Measurements from ENCODE around the gene IFI44L.

IFI44L gene

DNA sequence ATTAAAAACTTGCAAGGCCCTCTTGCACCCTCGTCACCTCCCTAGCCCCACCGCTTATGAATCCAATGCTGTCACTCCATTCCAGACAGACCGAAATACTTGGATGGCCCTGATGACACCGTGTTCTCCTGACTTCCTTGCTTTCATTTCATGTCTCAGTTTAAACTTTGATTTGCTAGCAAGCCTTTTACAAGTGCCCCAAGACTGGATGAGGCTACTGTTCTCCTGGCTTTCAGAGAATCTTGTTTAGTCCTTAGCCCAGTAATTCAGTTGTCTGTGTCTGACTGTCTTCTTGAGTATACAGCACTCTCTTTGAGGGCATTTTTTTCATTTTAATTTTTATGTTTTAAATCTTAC is 824 bp upstream of the IFI44L start:
- peaks cover 59% of the 10 kb centered on the region for H3K4me1 Mint-ChIP-seq (ENCODE audit: low read depth)
- H3K9me3 Mint-ChIP-seq: no peaks in the 10 kb centered on the region
- no peaks in the 10 kb centered on the region for H3K27me3 Mint-ChIP-seq
- peaks cover 10% of the 10 kb centered on the region for H3K36me3 Mint-ChIP-seq (ENCODE audit: low read depth)
- peak overlapping the region; percentile 73 for H3K4me3 Mint-ChIP-seq
- DNase-seq: no peak
- H3K27ac Mint-ChIP-seq: peak overlapping the region; percentile 87

DNA sequence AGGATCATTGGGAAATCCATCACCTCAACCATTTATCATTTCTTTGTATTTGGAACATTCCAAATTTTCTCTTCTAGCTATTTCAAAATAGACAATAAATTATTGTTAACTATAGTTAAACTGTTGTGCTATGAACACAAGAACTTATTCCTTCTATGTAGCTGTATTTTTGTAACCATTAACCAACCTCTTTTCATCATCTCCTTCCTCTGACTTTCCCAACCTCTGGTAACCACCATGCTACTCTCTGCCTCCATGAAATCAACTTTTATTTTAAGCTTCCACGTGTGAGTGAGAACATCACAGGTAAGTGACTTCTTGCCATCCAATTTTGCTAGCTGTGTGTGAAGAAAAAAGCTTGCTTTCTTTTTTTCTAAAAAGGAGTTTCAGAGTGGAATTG is 418 bp downstream of the IFI44L start:
- Mint-ChIP-seq H3K4me1 (ENCODE audit: low read depth) (peaks cover 69% of the 10 kb centered on the region), H3K4me3 (peak overlapping the region; percentile 73), H3K27me3 (no peaks in the 10 kb centered on the region), H3K9me3 (no peaks in the 10 kb centered on the region), H3K27ac (peak overlapping the region; percentile 87), H3K36me3 (ENCODE audit: low read depth) (peaks cover 15% of the 10 kb centered on the region)
- no peak for DNase-seq

DNA sequence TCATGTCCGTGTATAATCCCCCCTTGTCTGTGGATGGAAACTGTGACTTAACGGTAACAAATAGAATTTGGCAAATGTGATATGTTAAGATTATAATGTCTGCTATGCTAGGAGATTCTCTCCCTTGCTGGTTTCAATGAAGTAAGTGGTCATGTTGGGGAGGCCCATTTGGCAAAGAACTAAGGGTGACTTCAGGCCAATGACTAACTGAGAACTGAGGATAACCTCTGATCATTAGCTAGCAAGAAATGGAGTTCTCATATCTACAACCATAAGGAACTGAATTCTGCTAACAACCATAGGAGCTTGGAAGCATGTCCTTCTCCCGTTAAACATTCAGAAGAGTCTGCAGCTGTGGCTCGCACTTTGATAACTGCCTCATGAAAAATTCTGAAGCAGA is 2.3 kb downstream of the IFI44L start:
- H3K9me3 Mint-ChIP-seq: no peaks in the 10 kb centered on the region
- peaks cover 78% of the 10 kb centered on the region for H3K4me1 Mint-ChIP-seq (ENCODE audit: low read depth)
- peak overlapping the region; percentile 63 for H3K27ac Mint-ChIP-seq
- no peak for DNase-seq
- no peaks in the 10 kb centered on the region for H3K27me3 Mint-ChIP-seq
- H3K4me3 Mint-ChIP-seq: peak overlapping the region; percentile 65
- peaks cover 19% of the 10 kb centered on the region for H3K36me3 Mint-ChIP-seq (ENCODE audit: low read depth)

DNA sequence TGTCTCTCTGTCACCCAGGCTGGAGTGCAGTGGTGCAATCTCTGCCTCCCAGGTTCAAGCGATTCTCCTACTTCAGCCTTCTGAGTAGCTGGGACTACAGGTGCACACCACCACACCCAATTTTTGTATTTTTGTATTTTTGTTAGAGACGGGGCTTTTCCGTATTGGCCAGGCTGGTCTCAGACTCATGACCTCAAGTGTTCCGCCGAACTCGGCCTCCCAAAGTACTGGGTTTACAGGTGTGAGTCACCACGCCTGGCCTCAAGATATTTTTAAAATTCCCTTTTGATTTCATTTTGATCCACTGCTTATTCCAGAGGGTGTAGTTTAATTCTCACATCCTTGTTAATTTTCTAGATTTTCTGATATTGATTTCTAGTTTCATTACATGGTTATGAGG is 3.8 kb downstream of the IFI44L start:
- H3K4me1 Mint-ChIP-seq (ENCODE audit: low read depth): peaks cover 74% of the 10 kb centered on the region
- peaks cover 32% of the 10 kb centered on the region for H3K36me3 Mint-ChIP-seq (ENCODE audit: low read depth)
- H3K27ac Mint-ChIP-seq: no peak overlapping the region
- no peaks in the 10 kb centered on the region for H3K27me3 Mint-ChIP-seq
- DNase-seq: no peak
- H3K9me3 Mint-ChIP-seq: no peaks in the 10 kb centered on the region
- H3K4me3 Mint-ChIP-seq: peak overlapping the region; percentile 42

DNA sequence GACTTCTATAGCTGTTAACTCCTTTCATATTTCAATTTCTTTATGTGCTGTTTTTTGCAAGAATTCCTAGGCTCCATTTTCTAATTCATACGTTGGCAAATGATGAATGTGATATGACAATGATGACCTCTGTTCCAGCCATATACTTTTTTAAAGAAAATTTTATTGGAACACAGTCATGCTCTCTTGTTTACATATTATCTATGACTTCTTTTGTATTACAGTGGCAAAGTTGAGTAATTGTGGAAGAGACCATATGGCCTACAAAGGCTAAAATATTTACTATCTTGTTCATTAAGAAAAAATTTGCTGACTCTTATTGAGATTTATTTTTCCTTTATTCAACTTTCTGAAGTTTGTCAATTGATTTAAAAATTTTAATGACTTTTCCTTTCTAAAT is 7.1 kb downstream of the IFI44L start:
- H3K4me3 Mint-ChIP-seq: no peak overlapping the region
- H3K36me3 Mint-ChIP-seq (ENCODE audit: low read depth): peaks cover 45% of the 10 kb centered on the region
- H3K27me3 Mint-ChIP-seq: no peaks in the 10 kb centered on the region
- no peak for DNase-seq
- no peak overlapping the region for H3K27ac Mint-ChIP-seq
- H3K4me1 Mint-ChIP-seq (ENCODE audit: low read depth): peaks cover 47% of the 10 kb centered on the region
- H3K9me3 Mint-ChIP-seq: no peaks in the 10 kb centered on the region

DNA sequence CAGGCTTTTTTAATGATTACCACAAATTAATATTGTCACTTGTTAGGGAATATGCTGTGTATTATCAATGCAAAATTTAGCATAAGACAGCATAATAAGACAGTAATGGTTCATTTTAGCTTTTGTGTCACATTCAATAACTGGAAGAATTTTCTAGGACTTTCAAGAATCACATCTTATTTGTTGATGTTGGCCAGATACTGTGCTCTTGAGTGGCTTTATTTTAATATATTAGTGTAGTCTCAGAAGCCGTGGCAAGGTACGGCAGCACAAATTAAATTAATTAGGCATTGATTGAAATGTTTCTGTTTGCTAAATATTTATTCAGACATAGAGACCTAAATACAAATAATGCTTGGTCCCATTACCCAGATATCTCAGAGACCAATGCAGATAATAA is 10.4 kb downstream of the IFI44L start:
- no peak for DNase-seq
- peaks cover 2% of the 10 kb centered on the region for H3K9me3 Mint-ChIP-seq
- H3K27me3 Mint-ChIP-seq: no peaks in the 10 kb centered on the region
- H3K4me3 Mint-ChIP-seq: no peak overlapping the region
- no peak overlapping the region for H3K27ac Mint-ChIP-seq
- H3K36me3 Mint-ChIP-seq (ENCODE audit: low read depth): peaks cover 36% of the 10 kb centered on the region
- peaks cover 17% of the 10 kb centered on the region for H3K4me1 Mint-ChIP-seq (ENCODE audit: low read depth)

DNA sequence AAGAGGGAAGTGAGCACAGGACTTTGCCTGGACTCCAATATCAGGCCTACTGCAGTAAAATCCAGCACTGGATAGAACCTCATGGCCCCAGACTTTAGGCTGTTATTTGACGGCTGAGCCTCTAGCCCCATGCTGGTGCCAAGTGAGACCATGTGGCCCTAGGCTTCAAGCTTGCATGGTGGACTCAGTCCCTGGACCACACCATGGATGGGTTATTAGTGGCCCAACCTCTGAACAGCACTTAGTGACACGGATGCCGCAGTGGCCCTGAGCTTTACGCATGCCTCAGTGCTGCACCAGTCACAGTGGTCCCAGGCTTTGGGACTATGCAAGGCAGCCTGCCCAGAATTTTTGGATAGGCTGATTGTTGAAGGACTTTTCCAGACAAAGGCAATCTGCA is 13.0 kb downstream of the IFI44L start:
- no peak overlapping the region for H3K4me3 Mint-ChIP-seq
- peaks cover 5% of the 10 kb centered on the region for H3K4me1 Mint-ChIP-seq (ENCODE audit: low read depth)
- no peak overlapping the region for H3K27ac Mint-ChIP-seq
- H3K27me3 Mint-ChIP-seq: no peaks in the 10 kb centered on the region
- H3K9me3 Mint-ChIP-seq: peaks cover 2% of the 10 kb centered on the region
- peaks cover 43% of the 10 kb centered on the region for H3K36me3 Mint-ChIP-seq (ENCODE audit: low read depth)
- no peak for DNase-seq

DNA sequence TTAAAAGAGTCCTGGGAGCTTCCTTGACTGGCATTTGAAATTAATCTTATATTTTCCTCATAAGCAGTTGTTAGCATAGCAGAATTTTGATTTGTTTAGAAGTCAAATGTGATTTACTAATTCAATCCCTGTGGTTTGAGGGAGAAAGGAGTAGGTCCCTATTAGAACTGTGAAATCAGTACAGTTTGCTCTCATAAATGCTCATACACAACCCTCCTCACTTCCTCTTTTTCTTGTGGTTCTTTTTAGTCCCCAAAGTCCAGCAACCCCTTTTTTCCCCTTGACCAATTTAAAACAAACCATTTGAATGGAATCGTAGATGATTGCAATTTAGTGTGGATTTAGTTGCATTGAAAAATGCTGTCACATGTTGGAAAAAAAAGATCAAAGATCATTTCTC is 20.2 kb downstream of the IFI44L start:
- Mint-ChIP-seq H3K4me3 (no peak overlapping the region), H3K4me1 (ENCODE audit: low read depth) (peaks cover 17% of the 10 kb centered on the region), H3K27ac (no peak overlapping the region), H3K36me3 (ENCODE audit: low read depth) (peaks cover 77% of the 10 kb centered on the region), H3K27me3 (no peaks in the 10 kb centered on the region), H3K9me3 (peaks cover 9% of the 10 kb centered on the region)
- DNase-seq: no peak

DNA sequence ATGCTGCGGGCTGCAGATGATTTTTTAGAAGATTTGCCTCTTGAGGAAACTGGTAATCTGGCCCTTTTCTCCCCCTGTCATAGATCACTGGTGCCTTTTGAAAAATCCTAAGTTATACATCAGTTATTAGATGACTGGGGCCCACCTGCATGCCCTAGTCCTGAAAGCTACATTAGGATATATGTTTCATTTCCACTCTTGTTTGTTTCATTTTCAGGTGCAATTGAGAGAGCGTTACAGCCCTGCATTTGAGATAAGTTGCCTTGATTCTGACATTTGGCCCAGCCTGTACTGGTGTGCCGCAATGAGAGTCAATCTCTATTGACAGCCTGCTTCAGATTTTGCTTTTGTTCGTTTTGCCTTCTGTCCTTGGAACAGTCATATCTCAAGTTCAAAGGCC is 21.3 kb downstream of the IFI44L start:
- Mint-ChIP-seq H3K4me1 (ENCODE audit: low read depth) (peaks cover 27% of the 10 kb centered on the region), H3K36me3 (ENCODE audit: low read depth) (peaks cover 84% of the 10 kb centered on the region), H3K27me3 (no peaks in the 10 kb centered on the region), H3K9me3 (peaks cover 9% of the 10 kb centered on the region), H3K27ac (no peak overlapping the region), H3K4me3 (no peak overlapping the region)
- DNase-seq: no peak

DNA sequence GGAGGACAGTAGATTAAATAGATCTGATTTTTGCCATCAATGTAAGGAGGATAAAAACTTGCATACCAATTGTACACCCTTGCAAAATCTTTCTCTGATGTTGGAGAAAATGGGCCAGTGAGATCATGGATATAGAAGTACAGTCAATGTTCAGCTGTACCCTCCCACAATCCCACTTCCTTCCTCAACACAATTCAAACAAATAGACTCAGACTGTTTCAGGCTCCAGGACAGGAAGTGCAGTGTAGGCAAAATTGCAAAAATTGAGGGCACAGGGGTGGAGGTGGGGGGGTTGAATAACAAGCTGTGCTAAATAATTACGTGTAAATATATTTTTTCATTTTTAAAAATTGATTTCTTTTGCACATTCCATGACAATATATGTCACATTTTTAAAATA is 25.5 kb downstream of the IFI44L start:
- peaks cover 53% of the 10 kb centered on the region for H3K4me1 Mint-ChIP-seq (ENCODE audit: low read depth)
- H3K4me3 Mint-ChIP-seq: no peak overlapping the region
- H3K27me3 Mint-ChIP-seq: no peaks in the 10 kb centered on the region
- DNase-seq: no peak
- H3K36me3 Mint-ChIP-seq (ENCODE audit: low read depth): peaks cover 68% of the 10 kb centered on the region
- H3K9me3 Mint-ChIP-seq: peaks cover 24% of the 10 kb centered on the region
- no peak overlapping the region for H3K27ac Mint-ChIP-seq

DNA sequence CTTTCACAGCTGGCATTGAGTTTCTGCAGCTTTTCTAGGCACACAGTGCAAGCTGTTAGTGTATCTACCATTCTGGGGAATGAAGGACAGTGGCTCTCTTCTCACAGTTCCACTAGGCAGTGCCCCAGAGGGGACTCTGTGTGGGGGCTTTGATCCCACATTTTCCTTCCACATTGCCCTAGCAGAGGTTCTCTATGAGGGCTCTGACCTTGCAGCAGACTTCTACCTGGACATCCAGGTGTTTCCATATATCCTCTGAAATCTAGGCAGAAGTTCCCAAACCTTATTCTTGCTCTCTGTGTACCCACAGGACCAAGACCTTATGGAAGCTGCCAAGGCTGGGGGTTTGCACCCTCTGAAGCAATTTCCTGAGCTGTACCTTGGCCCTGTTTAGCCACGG is 27.0 kb downstream of the IFI44L start:
- Mint-ChIP-seq H3K4me1 (ENCODE audit: low read depth) (peaks cover 66% of the 10 kb centered on the region), H3K36me3 (ENCODE audit: low read depth) (peaks cover 53% of the 10 kb centered on the region)
- DNase-seq: no peak

DNA sequence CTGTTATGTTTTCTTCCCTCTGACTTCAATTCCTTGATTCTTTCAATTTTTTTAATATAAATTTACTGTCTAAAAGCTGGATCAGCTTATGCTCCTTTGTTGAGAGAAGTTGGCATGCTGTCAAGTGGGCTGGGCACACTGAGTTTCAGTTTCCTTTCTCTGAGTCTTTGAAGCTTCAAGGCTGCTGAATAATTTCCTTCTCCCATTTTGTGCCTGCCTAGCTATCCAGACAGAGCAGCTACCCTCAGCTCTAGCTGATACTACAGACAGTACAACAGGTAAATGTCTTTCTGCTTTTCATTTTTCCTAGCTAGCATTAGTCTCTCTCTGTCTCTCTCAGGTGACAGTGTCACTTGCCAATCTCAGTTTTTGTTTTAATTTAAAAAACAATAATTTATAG is 29.4 kb downstream of the IFI44L start, which contains the start of gene IFI44:
IFI44 (plus strand) TSS at position 204 of the 400 bp plus-strand sequence. CDS start 365 bp downstream, outside the sequence.
- H3K36me3 Mint-ChIP-seq (ENCODE audit: low read depth): peaks cover 39% of the 10 kb centered on the region
- no peaks in the 10 kb centered on the region for H3K27me3 Mint-ChIP-seq
- peak within 1 kb of the TSS; percentile 74 for H3K27ac Mint-ChIP-seq
- peak; percentile 69 for DNase-seq
- peak within 1 kb of the TSS; percentile 79 for H3K4me3 Mint-ChIP-seq
- peaks cover 72% of the 10 kb centered on the region for H3K4me1 Mint-ChIP-seq (ENCODE audit: low read depth)
- peaks cover 15% of the 10 kb centered on the region for H3K9me3 Mint-ChIP-seq

More for the DNA sequence above, 27.0 kb downstream of the IFI44L start:
- Mint-ChIP-seq H3K27ac (no peak overlapping the region), H3K27me3 (no peaks in the 10 kb centered on the region), H3K4me3 (no peak overlapping the region), H3K9me3 (peaks cover 23% of the 10 kb centered on the region)

DNA sequence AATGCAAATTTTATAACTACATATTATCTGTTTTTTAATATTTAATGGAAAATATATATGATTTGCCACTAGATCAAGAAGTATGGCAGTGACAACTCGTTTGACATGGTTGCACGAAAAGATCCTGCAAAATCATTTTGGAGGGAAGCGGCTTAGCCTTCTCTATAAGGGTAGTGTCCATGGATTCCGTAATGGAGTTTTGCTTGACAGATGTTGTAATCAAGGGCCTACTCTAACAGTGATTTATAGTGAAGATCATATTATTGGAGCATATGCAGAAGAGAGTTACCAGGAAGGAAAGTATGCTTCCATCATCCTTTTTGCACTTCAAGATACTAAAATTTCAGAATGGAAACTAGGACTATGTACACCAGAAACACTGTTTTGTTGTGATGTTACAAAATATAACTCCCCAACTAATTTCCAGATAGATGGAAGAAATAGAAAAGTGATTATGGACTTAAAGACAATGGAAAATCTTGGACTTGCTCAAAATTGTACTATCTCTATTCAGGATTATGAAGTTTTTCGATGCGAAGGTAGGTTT is 29.9 kb downstream of the IFI44L start:
- peaks cover 15% of the 10 kb centered on the region for H3K9me3 Mint-ChIP-seq
- DNase-seq: no peak
- peak overlapping the region; percentile 74 for H3K27ac Mint-ChIP-seq
- H3K27me3 Mint-ChIP-seq: no peaks in the 10 kb centered on the region
- peaks cover 70% of the 10 kb centered on the region for H3K4me1 Mint-ChIP-seq (ENCODE audit: low read depth)
- peak overlapping the region; percentile 79 for H3K4me3 Mint-ChIP-seq
- H3K36me3 Mint-ChIP-seq (ENCODE audit: low read depth): peaks cover 41% of the 10 kb centered on the region

DNA sequence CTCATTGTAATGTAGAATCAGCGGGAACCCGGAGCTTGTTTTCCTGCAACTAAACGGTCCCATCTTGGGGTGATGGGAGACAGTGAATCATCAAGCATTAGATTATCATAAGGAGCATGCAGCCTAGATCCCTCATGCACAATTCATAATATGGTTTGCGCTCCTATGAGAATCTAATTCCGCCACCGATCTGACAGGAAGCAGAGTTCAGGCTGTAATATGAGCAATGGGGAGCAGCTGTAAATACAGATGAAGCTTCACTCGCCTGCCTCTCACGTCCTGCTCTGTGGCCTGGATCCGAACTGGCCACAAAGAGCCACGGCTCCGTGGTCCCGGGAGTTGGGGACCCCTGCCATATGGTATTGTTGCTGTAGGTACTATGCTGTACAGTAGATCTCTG is 31.0 kb downstream of the IFI44L start:
- H3K27me3 Mint-ChIP-seq: no peaks in the 10 kb centered on the region
- DNase-seq: peak; percentile 56
- peaks cover 47% of the 10 kb centered on the region for H3K36me3 Mint-ChIP-seq (ENCODE audit: low read depth)
- H3K4me1 Mint-ChIP-seq (ENCODE audit: low read depth): peaks cover 67% of the 10 kb centered on the region
- peaks cover 15% of the 10 kb centered on the region for H3K9me3 Mint-ChIP-seq
- H3K27ac Mint-ChIP-seq: peak overlapping the region; percentile 74
- peak overlapping the region; percentile 79 for H3K4me3 Mint-ChIP-seq

DNA sequence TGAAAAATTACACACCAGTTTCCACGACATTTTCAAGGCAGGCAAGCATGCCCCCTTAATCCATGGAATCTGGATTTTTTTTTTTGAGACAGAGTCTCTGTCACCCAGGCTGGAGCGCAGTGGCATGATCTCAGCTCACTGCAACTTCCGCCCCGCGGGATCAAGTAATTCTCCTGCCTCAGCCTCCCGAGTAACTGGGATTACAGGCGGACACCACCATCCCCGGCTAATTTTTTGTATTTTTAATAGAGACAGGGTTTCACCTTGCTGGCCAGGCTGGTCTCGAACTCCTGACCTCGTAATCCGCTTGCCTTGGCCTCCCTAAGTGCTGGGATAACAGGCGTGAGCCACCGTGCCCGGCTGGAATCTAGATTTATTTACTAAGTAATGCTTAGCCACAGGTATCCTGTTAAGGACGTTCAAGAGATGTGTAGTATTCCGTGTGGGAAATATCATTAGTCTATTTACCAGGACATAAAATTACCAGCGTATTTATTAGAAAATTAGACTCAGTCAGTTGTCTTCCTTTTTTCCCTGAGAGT is 31.8 kb downstream of the IFI44L start:
- peak overlapping the region; percentile 44 for H3K27ac Mint-ChIP-seq
- H3K4me3 Mint-ChIP-seq: peak overlapping the region; percentile 79
- H3K36me3 Mint-ChIP-seq (ENCODE audit: low read depth): peaks cover 40% of the 10 kb centered on the region
- peaks cover 12% of the 10 kb centered on the region for H3K9me3 Mint-ChIP-seq
- H3K4me1 Mint-ChIP-seq (ENCODE audit: low read depth): peaks cover 59% of the 10 kb centered on the region
- no peak for DNase-seq
- no peaks in the 10 kb centered on the region for H3K27me3 Mint-ChIP-seq

DNA sequence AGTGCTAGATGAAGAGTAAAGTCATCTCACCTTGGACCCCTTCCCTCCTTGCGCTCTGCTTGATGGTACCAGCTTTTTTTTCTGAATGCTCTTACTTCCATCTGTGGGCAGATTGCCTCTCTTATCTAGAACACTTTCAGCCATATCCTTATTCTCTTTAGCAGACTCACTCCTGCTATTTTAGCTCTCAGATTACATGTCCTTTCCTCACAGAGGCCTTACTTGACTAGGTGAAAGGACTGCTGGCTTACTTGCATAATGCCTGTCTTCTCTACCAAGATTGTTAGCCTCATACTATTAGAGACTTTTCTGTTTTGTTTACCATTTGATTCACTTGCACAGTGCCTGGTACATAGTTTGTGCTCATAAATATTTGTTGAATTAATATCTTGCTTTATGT is 38.7 kb downstream of the IFI44L start:
- no peak overlapping the region for H3K4me3 Mint-ChIP-seq
- H3K9me3 Mint-ChIP-seq: no peaks in the 10 kb centered on the region
- DNase-seq: no peak
- peaks cover 18% of the 10 kb centered on the region for H3K4me1 Mint-ChIP-seq (ENCODE audit: low read depth)
- no peak overlapping the region for H3K27ac Mint-ChIP-seq
- H3K36me3 Mint-ChIP-seq (ENCODE audit: low read depth): peaks cover 75% of the 10 kb centered on the region
- no peaks in the 10 kb centered on the region for H3K27me3 Mint-ChIP-seq
